SU-DHL-6 (cell line): Measurements from ENCODE around the gene NSMCE1.

Experiments
- H2AFZ ChIP-seq: fragments of 200-600 bp; sonication (generic); 2 replicates; pipeline ENCODE4 v1.6.1; 2014; ENCODE audit warnings: low read depth, mild to moderate bottlenecking, moderate library complexity, mixed read lengths, antibody characterized with exemption, low read length; ENCODE audit not compliant: severe bottlenecking
- H3F3A ChIP-seq: fragments of 200-600 bp; shearing (Covaris generic); 2 replicates; pipeline ENCODE4 v1.6.0; 2016; ENCODE audit warnings: antibody characterized with exemption, mild to moderate bottlenecking; ENCODE audit not compliant: insufficient read depth
- H3K27ac ChIP-seq: fragments of 200-600 bp; sonication (generic); 2 replicates; pipeline ENCODE4 v1.5.1; 2016; ENCODE audit warnings: low read depth, mild to moderate bottlenecking, low read length, moderate library complexity, mixed read lengths
- H3K27me3 ChIP-seq: fragments of 200-600 bp; sonication (generic), shearing (Covaris generic); 2 replicates; pipeline ENCODE4 v1.6.0; 2014; ENCODE audit warnings: mild to moderate bottlenecking, low read length
- H3K36me3 ChIP-seq: fragments of 200-600 bp; sonication (generic); 2 replicates; pipeline ENCODE4 v1.6.1; 2014; ENCODE audit warnings: mild to moderate bottlenecking, low read length, mixed read lengths
- H3K4me2 ChIP-seq: fragments of 300-600, 200-600 bp; shearing (Covaris generic), sonication (generic); 2 replicates; pipeline ENCODE4 v1.6.0; 2014; ENCODE audit warnings: low read length, low read depth, mild to moderate bottlenecking; ENCODE audit not compliant: poor library complexity, severe bottlenecking
- H3K4me3 ChIP-seq: fragments of 200-600 bp; sonication (generic); 2 replicates; pipeline ENCODE4 v1.5.1; 2014; ENCODE audit warnings: antibody characterized with exemption, low read length, mild to moderate bottlenecking, mixed read lengths; ENCODE audit not compliant: insufficient read depth, poor library complexity, severe bottlenecking
- H3K79me2 ChIP-seq: fragments of 200-600 bp; sonication (generic); 2 replicates; pipeline ENCODE4 v1.6.1; 2014; ENCODE audit warnings: mild to moderate bottlenecking, low read length, moderate library complexity; ENCODE audit not compliant: insufficient read depth
- H3K9ac ChIP-seq: fragments of 200-600 bp; sonication (generic); 2 replicates; pipeline ENCODE4 v1.7.0; 2014; ENCODE audit warnings: mild to moderate bottlenecking, low read length
- H3K9me2 ChIP-seq: fragments of 200-600 bp; sonication (generic); replicated peaks from 2 replicates; pipeline ENCODE4 v1.6.1; 2014; ENCODE audit warnings: low read length; ENCODE audit not compliant: insufficient read depth
- H3K9me3 ChIP-seq: fragments of 200-600 bp; sonication (generic); 2 replicates; pipeline ENCODE4 v1.6.1; 2014; ENCODE audit warnings: low read length, mixed read lengths; ENCODE audit not compliant: insufficient read depth
- H4K20me1 ChIP-seq: fragments of 200-600 bp; sonication (generic); 2 replicates; pipeline ENCODE4 v1.6.1; 2014; ENCODE audit warnings: low read depth, mild to moderate bottlenecking, antibody characterized with exemption, low read length, moderate library complexity, mixed read lengths
- CTCF ChIP-seq: fragments of 200-600 bp; sonication (generic); IDR thresholded peaks from one replicate; pipeline ENCODE4 v1.5.1; 2017; ENCODE audit warnings: antibody characterized with exemption, mild to moderate bottlenecking, low read length, moderate library complexity; ENCODE audit not compliant: insufficient read depth, poor library complexity, severe bottlenecking
- EZH2phosphoT487 ChIP-seq: fragments of 200-600 bp; sonication (generic), shearing (Covaris generic); conservative IDR thresholded peaks from 2 replicates; pipeline ENCODE4 v1.6.1; 2018; ENCODE audit warnings: mild to moderate bottlenecking, antibody characterized with exemption, low read length, moderate library complexity, mixed read lengths

The NSMCE1 gene

GRCh38 chr16:27232061-27232900, 36.3 kb downstream of the NSMCE1 start:
- peaks cover 20% of the 10 kb centered on the region for H3F3A ChIP-seq
- peak overlapping the region; percentile 70 for H3K27ac ChIP-seq
- no peak overlapping the region for H3K4me3 ChIP-seq
- H3K79me2 ChIP-seq: no peaks in the 10 kb centered on the region
- H3K27me3 ChIP-seq: no peaks in the 10 kb centered on the region
- no peaks in the 10 kb centered on the region for H4K20me1 ChIP-seq
- no peak overlapping the region for H2AFZ ChIP-seq
- H3K9me3 ChIP-seq: no peaks in the 10 kb centered on the region
- H3K36me3 ChIP-seq: no peaks in the 10 kb centered on the region
- no peak for TF ChIP-seq CTCF
- no peak for TF ChIP-seq EZH2phosphoT487
- peak overlapping the region; percentile 32; the same call in 1 of the 2 replicates for H3K9ac ChIP-seq
- H3K9me2 ChIP-seq: no peaks in the 10 kb centered on the region
- H3K4me2 ChIP-seq: peak overlapping the region; percentile 39

DNA sequence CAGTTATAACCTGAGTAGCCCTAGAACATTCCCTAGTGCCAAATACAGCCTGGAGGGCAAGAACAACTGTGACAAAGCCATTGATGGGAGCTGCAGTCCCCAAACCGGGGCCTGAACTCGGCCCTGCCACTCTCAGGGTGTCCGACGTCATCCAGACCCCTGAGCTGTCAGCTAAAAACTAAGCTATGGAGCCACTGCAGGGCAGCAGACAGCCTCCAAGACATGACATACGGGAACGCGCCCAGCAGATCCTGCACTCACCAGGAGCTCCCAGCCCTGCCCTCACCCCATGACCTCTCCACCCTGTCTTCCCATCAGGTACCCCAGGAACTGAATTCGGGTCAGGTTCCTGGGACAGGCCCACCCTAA, 36.9 kb downstream of the NSMCE1 start:
- 0 out of 2 replicates have a peak overlapping the region, but pooled peaks have one; percentile 32 for H3K9ac ChIP-seq
- no peaks in the 10 kb centered on the region for H3K9me2 ChIP-seq
- H3K36me3 ChIP-seq: no peaks in the 10 kb centered on the region
- no peak for TF ChIP-seq EZH2phosphoT487
- TF ChIP-seq CTCF: no peak
- peaks cover 16% of the 10 kb centered on the region; the same call in 1 of the 2 replicates for H3F3A ChIP-seq
- no peaks in the 10 kb centered on the region for H4K20me1 ChIP-seq
- H3K4me2 ChIP-seq: peak overlapping the region; percentile 39
- H3K27ac ChIP-seq: peak overlapping the region; percentile 70
- no peaks in the 10 kb centered on the region for H3K79me2 ChIP-seq
- no peaks in the 10 kb centered on the region for H3K9me3 ChIP-seq
- H3K27me3 ChIP-seq: no peaks in the 10 kb centered on the region
- H3K4me3 ChIP-seq: no peak overlapping the region
- no peak overlapping the region for H2AFZ ChIP-seq

GRCh38 chr16:27230562-27231001, 38.0 kb downstream of the NSMCE1 start:
- H3K27ac ChIP-seq: no peak overlapping the region
- no peak overlapping the region for H3K4me2 ChIP-seq

More at GRCh38 chr16:27230562-27231001, 38.0 kb downstream of the NSMCE1 start:
- TF ChIP-seq CTCF (no peak), EZH2phosphoT487 (no peak)
- H4K20me1 ChIP-seq: no peaks in the 10 kb centered on the region
- no peak overlapping the region for H3K9ac ChIP-seq
- H3K27me3 ChIP-seq: no peaks in the 10 kb centered on the region
- H3K4me3 ChIP-seq: no peak overlapping the region
- peaks cover 14% of the 10 kb centered on the region; the same call in 1 of the 2 replicates for H3F3A ChIP-seq
- H3K9me3 ChIP-seq: no peaks in the 10 kb centered on the region
- H3K9me2 ChIP-seq: no peaks in the 10 kb centered on the region
- H2AFZ ChIP-seq: no peak overlapping the region
- no peaks in the 10 kb centered on the region for H3K36me3 ChIP-seq
- no peaks in the 10 kb centered on the region for H3K79me2 ChIP-seq
